NCI-H524 treated with DMSO at 0.1 percent for 48 hours (cell line): Measurements from ENCODE around the gene CCBE1.
"Not testable (repeated sequence)": the region's sequence is repeated elsewhere in the genome, so short reads cannot be mapped to it uniquely, and the experiment has no call there.

ENCODE experiments used
- DNase-seq: peaks from one replicate; lab custom pipeline; 2025; lab: John Stamatoyannopoulos, UW

CCBE1 gene

GRCh38 chr18:59539108-59539507 is 158.1 kb downstream of the CCBE1 start:
- DNase-seq: no peak

DNA sequence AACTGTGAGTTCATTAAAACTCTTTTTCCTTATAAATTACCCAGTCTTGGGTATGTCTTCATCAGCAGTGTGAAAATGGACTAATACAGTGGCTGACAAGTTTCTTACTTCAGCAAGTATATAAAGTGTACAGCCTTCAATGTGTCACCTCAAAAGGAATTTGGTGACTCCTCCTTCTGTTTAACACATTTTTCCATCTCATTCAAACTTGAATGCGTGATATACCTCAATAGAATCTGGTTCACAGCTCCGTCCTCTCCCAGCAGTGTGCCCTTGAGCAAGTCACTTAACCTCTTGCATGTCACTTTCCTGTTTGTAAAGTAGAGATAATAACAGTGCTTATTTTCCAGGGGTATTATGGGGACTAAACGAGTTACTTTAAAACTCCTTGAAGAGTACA is 159.6 kb downstream of the CCBE1 start:
- no peak for DNase-seq

GRCh38 chr18:59536166-59536565 is 161.1 kb downstream of the CCBE1 start:
- no peak for DNase-seq

DNA sequence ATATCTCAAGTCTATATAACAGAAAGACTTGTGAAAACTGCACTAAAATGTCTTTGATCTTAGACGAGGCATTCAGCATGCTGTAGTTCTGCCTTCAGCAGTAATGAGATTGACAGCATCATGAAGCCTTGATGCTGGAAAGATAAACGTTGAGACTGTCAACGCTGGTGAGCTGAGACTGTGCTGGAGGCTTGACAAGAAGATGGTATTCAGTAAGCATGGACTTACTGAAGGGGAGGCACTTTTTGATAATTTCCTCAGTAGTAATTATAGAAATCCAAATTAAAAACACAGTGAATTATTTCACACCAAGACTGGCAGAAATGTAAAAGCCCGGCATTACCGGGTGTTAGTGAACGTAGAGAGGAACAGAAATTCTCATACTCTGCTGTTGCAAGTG is 162.2 kb downstream of the CCBE1 start:
- no peak for DNase-seq

DNA sequence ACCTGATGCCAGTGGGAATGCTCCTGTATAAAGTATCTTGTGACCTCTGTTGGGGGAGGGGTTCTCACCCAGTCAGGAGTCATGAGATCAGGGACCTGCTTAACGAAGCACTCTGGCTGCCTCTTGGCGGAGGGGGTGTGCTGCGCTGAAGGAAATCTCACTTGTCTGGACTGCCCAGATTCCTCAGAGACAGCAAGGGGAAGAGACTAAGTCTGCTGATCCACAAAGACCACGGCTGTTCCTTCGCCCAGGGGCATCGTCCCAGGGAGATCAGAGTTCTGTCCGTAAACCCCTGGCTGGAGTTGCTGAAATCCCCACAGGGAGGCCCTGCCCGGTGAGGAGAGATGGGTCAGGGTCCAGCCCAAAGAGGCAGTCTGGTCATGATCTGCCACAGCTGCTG is 168.4 kb downstream of the CCBE1 start:
- no peak for DNase-seq

DNA sequence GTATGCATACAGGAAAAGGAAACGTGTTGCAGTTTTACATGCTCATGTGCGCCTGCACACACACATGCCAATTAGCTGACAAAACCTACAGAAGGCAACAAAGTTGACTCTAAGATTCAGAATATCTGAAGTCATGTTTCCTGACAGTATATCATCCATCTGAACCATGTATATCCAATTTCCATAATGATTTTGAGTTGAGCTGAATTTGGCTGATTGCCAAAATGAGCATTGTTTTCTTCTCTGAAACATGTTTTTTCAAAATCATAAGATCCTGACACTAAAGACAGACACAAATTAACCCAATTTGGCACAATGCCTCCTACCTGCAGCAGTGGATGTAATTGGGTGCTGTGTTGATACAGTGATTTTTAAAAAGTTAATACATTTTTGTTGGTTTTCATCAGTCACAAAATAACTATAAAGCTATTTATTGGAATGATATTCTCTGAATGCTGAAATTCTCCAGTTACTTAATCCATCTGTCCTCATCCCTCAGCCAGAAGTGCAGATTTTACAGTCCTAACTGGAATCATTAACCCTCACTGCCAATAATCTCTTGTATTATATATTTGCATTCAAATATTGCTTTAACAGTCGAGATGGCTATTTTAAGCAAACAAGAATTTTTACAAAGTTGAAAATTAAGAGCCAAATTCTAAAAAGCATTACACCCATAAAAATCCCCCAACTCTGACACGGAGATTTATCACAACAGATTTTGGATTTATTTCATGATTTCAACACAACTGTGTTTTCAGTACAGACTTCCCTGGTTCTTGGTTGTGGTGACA is 176.5 kb downstream of the CCBE1 start:
- no peak for DNase-seq

DNA sequence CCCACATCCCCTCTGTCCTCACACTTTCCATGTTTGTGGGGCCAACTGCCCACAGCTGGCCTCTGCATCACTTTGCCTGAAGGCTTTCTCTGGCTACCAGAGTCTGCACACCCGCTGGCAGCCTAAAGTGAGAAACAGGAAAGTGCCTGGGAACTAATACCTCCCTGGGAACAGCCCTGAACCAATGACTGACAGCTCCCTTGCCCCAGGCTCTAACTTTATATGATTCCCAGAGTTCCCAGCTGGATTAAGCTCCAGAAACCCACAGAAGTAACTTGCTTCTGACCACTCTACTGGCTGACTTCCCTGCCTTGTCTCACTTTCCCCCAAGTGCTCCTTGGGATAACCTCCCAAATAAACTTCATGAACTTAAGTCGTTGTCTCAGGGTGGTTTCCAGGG is 178.5 kb downstream of the CCBE1 start:
- no peak for DNase-seq

- DNase-seq: no peak
Observed at GRCh38 chr18:59517446-59518165, 179.6 kb downstream of the CCBE1 start.

- DNase-seq: no peak
Observed at GRCh38 chr18:59516356-59517155, 180.7 kb downstream of the CCBE1 start.

GRCh38 chr18:59515956-59516355 is 181.3 kb downstream of the CCBE1 start:
- not testable (repeated sequence) for DNase-seq

- DNase-seq: no peak
Observed at GRCh38 chr18:59515147-59515546, 182.1 kb downstream of the CCBE1 start.

- no peak for DNase-seq
Observed at GRCh38 chr18:59514203-59514602, 183.0 kb downstream of the CCBE1 start.

DNA sequence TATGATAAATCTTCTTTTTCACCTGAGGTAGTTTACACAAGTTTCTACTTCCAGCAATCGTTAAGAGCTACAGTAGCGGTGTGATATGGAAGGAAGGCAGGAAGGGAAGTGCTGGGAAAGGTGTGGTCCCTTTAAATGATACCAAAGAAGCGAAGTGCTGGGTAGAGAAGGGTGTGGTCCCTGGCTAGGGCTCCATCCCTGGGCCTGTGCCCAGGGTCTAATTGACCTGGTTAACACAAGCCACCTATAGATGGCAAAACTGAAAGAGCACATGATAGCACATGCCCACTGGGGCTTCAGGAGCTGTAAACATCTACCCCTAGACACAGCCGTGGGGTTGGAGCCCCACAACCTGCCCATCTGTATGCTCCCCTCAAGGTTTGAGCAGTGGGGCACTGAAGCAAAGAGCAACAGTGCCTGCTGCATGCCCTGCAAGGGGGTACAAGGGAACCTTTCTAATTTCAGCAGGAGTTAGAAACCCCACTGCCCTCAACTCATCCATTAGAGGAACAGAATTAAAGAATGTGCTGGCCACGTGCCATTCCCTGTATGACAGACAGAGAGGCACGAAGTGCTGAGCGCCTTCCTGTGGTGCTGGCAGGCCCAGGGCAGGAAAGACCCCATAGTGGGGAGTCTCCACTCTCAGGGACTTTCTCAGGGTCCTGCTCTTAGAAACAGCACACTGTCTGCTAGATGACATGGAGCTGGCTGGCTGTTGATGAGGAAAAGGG is 185.0 kb downstream of the CCBE1 start:
- DNase-seq: no peak

- no peak for DNase-seq
Observed at GRCh38 chr18:59509481-59510442, 187.5 kb downstream of the CCBE1 start.

DNA sequence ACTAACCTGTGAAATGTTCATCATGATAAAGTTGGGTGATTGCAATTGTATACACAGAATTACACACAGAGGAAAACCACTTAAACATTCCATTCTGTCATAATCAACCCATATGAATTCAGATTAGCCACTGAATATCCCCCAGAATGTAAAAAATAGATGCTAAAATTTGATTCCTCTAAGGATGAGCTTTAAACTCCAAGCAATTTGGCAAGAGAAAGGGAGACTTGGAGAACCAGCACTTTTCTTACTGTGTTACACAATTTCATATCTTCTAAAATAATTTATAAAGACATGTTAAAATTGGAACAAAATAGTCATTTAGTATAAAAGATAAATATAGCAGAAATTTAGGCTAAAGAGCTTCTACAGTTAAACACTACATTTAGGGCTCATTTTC is 191.9 kb downstream of the CCBE1 start:
- DNase-seq: no peak

- no peak for DNase-seq
Observed at GRCh38 chr18:59502274-59503175, 194.7 kb downstream of the CCBE1 start.

DNA sequence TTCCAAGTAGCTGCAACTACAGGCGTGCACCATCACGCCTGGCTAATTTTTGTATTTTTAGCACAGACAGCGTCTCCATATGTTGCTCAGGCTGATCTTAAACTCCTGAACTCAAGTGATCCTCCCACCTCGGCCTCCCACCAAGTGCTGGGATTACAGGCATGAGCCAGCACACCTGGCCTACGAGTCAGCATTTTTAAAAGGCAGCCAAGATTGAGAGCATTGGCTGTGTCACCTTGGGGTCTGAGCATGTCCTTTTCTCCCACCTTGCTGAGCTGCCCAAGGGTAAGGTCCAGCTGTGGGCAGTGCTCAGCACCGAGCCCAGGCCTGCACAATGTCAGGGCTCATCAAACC is 195.3 kb downstream of the CCBE1 start:
- no peak for DNase-seq

DNA sequence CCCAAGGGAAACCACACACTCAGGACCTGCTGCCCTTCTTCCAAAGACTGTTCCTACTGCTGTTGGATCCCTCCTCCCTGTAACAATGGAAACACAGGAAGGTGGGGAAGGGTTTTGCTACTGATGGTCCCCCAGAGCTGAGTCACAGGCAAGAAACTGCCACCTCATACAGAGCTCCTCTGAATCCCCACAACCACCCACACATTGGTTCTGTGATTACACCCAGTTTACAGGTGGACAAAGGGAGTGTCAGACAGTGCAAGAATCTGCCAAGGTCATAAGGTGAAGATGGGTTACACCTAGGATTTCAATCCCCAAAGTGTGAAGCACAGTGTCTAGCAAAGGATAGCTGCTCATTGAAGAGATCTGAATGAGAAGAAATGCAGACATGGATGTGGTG is 196.5 kb downstream of the CCBE1 start:
- DNase-seq: no peak

DNA sequence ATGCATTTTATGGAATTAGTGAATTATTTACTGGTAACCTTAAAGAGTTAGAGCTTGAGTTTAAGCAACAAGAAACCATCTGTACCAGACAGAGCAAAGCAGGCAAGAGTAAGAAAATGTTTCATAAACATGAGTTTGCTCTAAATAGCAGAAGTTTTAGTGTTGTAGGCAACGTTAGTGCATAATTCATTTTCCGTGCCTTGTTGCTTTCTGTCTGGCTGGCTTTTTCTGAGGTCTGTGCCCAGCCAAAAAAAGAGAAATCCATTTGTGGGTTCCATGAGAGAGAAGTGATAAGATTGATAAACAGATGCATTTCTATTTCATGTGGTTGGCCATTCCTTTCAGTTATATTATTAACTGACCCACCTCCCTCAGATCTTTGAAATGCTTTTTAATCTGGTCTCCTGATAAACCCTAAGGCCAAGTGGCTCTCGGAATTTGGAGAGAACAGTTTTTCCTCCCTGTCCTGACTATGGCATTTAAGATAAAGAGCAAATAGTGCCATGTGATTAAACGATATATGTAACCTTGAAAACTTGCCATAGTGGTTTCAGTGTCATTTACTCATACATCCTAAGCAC is 198.6 kb downstream of the CCBE1 start:
- DNase-seq: no peak
